Measurements from ENCODE around the gene ARHGEF16.

DNA sequence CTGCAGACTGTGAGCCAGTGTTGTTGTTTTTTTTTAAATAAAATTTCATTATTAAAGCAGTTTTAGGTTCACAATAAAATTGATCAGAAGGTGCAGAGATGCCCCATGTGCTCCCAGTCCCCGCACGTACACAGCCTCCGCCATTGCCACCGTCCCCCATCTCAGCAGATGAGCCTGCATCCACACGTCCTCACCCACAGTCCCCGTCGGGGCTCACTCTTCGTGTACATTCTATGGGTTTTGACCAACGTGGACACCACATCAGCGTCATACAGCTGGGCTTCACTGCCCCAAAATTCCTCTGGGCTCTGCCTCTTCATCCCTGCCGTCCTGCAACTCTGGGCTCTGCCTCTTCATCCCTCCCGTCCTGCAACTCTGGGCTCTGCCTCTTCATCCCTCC lies 11.6 kb upstream of the ARHGEF16 start:
- TF ChIP-seq, protein P1, sequence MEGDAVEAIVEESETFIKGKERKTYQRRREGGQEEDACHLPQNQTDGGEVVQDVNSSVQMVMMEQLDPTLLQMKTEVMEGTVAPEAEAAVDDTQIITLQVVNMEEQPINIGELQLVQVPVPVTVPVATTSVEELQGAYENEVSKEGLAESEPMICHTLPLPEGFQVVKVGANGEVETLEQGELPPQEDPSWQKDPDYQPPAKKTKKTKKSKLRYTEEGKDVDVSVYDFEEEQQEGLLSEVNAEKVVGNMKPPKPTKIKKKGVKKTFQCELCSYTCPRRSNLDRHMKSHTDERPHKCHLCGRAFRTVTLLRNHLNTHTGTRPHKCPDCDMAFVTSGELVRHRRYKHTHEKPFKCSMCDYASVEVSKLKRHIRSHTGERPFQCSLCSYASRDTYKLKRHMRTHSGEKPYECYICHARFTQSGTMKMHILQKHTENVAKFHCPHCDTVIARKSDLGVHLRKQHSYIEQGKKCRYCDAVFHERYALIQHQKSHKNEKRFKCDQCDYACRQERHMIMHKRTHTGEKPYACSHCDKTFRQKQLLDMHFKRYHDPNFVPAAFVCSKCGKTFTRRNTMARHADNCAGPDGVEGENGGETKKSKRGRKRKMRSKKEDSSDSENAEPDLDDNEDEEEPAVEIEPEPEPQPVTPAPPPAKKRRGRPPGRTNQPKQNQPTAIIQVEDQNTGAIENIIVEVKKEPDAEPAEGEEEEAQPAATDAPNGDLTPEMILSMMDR (IDR thresholded peaks at IDR 0.05 in 4 of 5, conservative IDR thresholded peaks at IDR 0.05 in 1 of 5), result no peak
- TF ChIP-seq POLR2A (IDR thresholded peaks at IDR 0.05), result no peak

Data from gastrocnemius medialis (tissue), 4 donors.